Middle frontal gyrus (tissue), 1 donor: ENCODE data around the gene MCM3AP.
"Not testable (repeated sequence)": the region's sequence is repeated elsewhere in the genome, so short reads cannot be mapped to it uniquely, and the experiment has no call there.

Experiments used
- DNase-seq: peaks from one replicate; pipeline ENCODE4 v3.0.0-alpha.2; 2015; ENCODE audit warnings: low spot score; ENCODE audit errors: extremely low spot score

MCM3AP gene

GRCh38 chr21:46205766-46206162, 79.6 kb downstream of the MCM3AP start:
- no peak for DNase-seq

GRCh38 chr21:46205166-46205565, 80.2 kb downstream of the MCM3AP start:
- DNase-seq: no peak

- DNase-seq: no peak
Observed at GRCh38 chr21:46203203-46203600, 82.2 kb downstream of the MCM3AP start.

- DNase-seq: no peak
Observed at GRCh38 chr21:46202592-46203202, 82.7 kb downstream of the MCM3AP start.

GRCh38 chr21:46200877-46201803, 84.3 kb downstream of the MCM3AP start:
- not testable (repeated sequence) for DNase-seq

GRCh38 chr21:46199436-46200373, 85.7 kb downstream of the MCM3AP start:
- DNase-seq: no peak

- DNase-seq: no peak
Observed at GRCh38 chr21:46196733-46197132, 88.7 kb downstream of the MCM3AP start.

GRCh38 chr21:46195595-46196195, 89.7 kb downstream of the MCM3AP start:
- DNase-seq: no peak

- no peak for DNase-seq
Observed at GRCh38 chr21:46194374-46195334, 90.8 kb downstream of the MCM3AP start.

GRCh38 chr21:46193829-46194373, 91.5 kb downstream of the MCM3AP start:
- no peak for DNase-seq

- DNase-seq: no peak
Observed at GRCh38 chr21:46191686-46192575, 93.5 kb downstream of the MCM3AP start.

- DNase-seq: no peak
Observed at GRCh38 chr21:46191257-46191685, 94.1 kb downstream of the MCM3AP start.

- no peak for DNase-seq
Observed at GRCh38 chr21:46190491-46191131, 94.8 kb downstream of the MCM3AP start.

- no peak for DNase-seq
Observed at GRCh38 chr21:46189959-46190490, 95.4 kb downstream of the MCM3AP start.

- DNase-seq: no peak
Observed at GRCh38 chr21:46189213-46189958, 96.0 kb downstream of the MCM3AP start.

- no peak for DNase-seq
Observed at GRCh38 chr21:46188226-46189212, 96.9 kb downstream of the MCM3AP start.
